HUES48 (cell line): Measurements from ENCODE around the gene MAP3K8.

Source experiments
- H3K27ac ChIP-seq: one replicate; pipeline ENCODE4 v1.7.0; 2013; ENCODE audit warnings: low read depth, low read length, inconsistent platforms
- H3K27me3 ChIP-seq: 2 replicates; pipeline ENCODE4 v1.6.1; 2013; ENCODE audit warnings: mild to moderate bottlenecking, low read length; ENCODE audit not compliant: control insufficient read depth, insufficient read depth
- H3K36me3 ChIP-seq: 2 replicates; pipeline ENCODE4 v1.6.1; 2013; ENCODE audit warnings: low read length; ENCODE audit not compliant: control insufficient read depth, insufficient read depth
- H3K4me1 ChIP-seq: 2 replicates; pipeline ENCODE4 v1.6.1; 2013; ENCODE audit warnings: mild to moderate bottlenecking, low read length; ENCODE audit not compliant: control insufficient read depth, insufficient read depth
- H3K4me3 ChIP-seq: 2 replicates; pipeline ENCODE4 v1.5.1; 2013; ENCODE audit warnings: mild to moderate bottlenecking, low read depth, low read length
- H3K9ac ChIP-seq: 2 replicates; pipeline ENCODE4 v1.6.1; 2013; ENCODE audit warnings: mild to moderate bottlenecking, low read depth, low read length, moderate library complexity
- H3K9me3 ChIP-seq: 2 replicates; pipeline ENCODE4 v1.6.1; 2013; ENCODE audit warnings: low read length; ENCODE audit not compliant: control insufficient read depth, insufficient read depth

The MAP3K8 gene

DNA sequence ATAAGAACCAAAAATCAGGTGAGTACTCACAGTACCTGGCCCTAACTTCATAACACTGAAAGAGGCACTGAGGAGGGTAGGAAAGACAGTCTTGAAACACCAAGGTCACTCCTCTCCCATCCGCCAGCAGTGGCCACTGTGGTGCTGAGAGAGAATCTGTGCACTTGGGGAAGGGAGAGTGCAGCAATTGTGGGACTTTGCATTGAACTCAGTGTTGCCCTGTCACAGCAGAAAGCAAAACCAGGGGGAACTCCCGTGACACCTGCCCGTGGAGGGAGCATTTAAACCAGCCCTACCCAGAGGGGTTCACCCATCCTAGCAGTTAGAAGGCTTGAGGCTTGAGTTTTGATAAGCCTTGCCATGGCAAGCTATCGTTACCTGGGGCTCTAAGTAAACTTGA, 35.2 kb upstream of the MAP3K8 start:
- H3K27me3 ChIP-seq = no peaks in the 10 kb centered on the region

GRCh38 chr10:30403494-30403893, 30.5 kb upstream of the MAP3K8 start:
- Histone ChIP-seq H3K9me3 (no peaks in the 10 kb centered on the region), H3K9ac (no peak overlapping the region), H3K27me3 (no peaks in the 10 kb centered on the region), H3K4me1 (no peaks in the 10 kb centered on the region), H3K27ac (no peak overlapping the region), H3K36me3 (no peaks in the 10 kb centered on the region), H3K4me3 (no peak overlapping the region)

More for the DNA sequence above, 35.2 kb upstream of the MAP3K8 start:
- Histone ChIP-seq H3K4me3 (no peak overlapping the region), H3K9ac (no peak overlapping the region), H3K27ac (no peak overlapping the region), H3K36me3 (no peaks in the 10 kb centered on the region), H3K9me3 (no peaks in the 10 kb centered on the region), H3K4me1 (no peaks in the 10 kb centered on the region)

GRCh38 chr10:30404540-30404939, 29.4 kb upstream of the MAP3K8 start:
- H3K4me3 ChIP-seq = no peak overlapping the region

DNA sequence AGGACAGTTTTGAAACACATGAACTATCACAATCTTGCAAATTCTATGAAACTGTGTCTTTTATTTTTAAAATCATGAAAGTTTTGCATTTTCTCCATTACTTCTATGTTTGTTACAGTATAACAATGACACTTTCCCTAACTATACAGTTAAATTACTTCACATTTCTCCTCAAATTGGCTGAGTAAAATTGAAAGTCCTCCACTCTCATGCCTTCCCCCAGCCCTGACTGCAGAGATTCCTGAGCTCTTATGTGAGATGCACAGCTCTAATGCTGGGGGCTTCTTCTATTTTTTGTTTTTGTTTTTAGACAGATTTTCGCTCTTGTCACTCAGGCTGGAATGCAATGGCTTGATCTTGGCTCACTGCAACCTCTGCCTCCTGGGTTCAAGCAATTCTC, 22.7 kb upstream of the MAP3K8 start:
- Histone ChIP-seq H3K27ac (no peak overlapping the region), H3K9me3 (no peaks in the 10 kb centered on the region), H3K4me1 (no peaks in the 10 kb centered on the region), H3K36me3 (no peaks in the 10 kb centered on the region), H3K4me3 (no peak overlapping the region), H3K27me3 (no peaks in the 10 kb centered on the region), H3K9ac (no peak overlapping the region)

More at GRCh38 chr10:30404540-30404939, 29.4 kb upstream of the MAP3K8 start:
- Histone ChIP-seq H3K9me3 (no peaks in the 10 kb centered on the region), H3K36me3 (no peaks in the 10 kb centered on the region), H3K9ac (no peak overlapping the region), H3K27me3 (no peaks in the 10 kb centered on the region), H3K27ac (no peak overlapping the region), H3K4me1 (no peaks in the 10 kb centered on the region)

DNA sequence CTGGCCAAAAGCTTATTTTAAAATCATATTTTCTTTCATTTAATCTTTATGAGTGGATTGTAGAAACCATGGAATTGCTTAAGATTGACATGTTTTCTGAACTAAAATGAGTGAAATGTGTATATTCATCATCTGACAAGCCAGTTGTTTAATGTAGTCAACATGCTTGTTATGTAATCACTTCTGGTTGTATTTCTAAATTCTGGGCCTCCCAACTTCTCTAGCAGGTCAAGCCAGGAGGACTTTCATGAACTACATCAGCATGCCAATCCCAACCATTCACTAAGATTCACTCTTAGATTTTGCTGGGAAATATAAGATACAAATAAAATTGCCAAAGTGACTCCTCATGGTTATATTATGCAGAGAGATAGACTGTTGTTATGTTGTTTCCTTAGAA, 21.1 kb upstream of the MAP3K8 start:
- Histone ChIP-seq H3K9ac (no peak overlapping the region), H3K4me1 (no peaks in the 10 kb centered on the region), H3K4me3 (no peak overlapping the region), H3K36me3 (no peaks in the 10 kb centered on the region), H3K27ac (no peak overlapping the region), H3K9me3 (no peaks in the 10 kb centered on the region), H3K27me3 (no peaks in the 10 kb centered on the region)

GRCh38 chr10:30413996-30414576, 19.9 kb upstream of the MAP3K8 start:
- 0 out of 2 replicates have a peak, but pooled peaks cover 6% of the 10 kb centered on the region for H3K4me1 ChIP-seq
- H3K9me3 ChIP-seq = no peaks in the 10 kb centered on the region
- no peak overlapping the region for H3K9ac ChIP-seq
- no peaks in the 10 kb centered on the region for H3K27me3 ChIP-seq
- H3K4me3 ChIP-seq = no peak overlapping the region
- H3K36me3 ChIP-seq = no peaks in the 10 kb centered on the region
- H3K27ac ChIP-seq = no peak overlapping the region

DNA sequence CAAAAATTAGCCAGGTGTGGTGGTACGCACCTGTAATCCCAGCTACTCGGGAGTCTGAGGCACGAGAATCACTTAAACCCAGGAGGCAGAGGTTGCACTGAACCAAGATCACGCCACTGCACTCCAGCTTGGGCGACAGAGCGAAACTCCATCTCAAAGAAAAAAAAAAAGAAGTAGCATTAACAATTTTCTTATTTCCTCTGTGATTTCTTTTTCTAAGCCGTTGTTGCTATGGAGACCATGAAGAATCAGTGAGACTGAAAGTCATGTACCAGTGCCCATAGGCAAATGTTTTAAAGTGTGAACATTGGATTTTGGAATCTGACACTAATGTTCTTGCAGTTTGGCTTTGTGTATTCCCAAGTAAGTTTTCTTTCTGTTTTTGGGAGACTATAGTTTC, 18.4 kb upstream of the MAP3K8 start:
- Histone ChIP-seq H3K27ac (no peak overlapping the region), H3K36me3 (no peaks in the 10 kb centered on the region), H3K4me3 (no peak overlapping the region), H3K4me1 (0 out of 2 replicates have a peak, but pooled peaks cover 6% of the 10 kb centered on the region), H3K9ac (no peak overlapping the region), H3K9me3 (no peaks in the 10 kb centered on the region), H3K27me3 (no peaks in the 10 kb centered on the region)

DNA sequence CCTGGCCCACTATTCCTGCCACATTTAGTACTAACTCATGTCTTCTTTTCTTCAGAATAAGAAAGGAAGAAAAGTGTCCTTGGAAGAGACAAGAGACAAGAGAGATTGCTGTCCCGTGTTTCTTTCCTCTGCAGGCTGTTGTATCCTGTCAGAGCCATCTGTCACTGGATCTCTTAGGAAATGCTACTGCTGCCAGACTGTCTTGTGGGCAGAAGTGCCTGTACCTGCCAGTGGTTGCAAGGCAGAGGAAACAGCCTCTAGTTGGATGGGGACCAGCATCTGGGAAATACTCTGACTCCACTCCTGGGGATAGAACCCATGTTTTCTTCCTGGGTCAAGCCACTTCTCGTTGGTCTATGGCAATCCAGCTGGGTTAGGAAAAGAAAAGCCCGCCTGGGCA, 16.7 kb upstream of the MAP3K8 start:
- H3K4me1 ChIP-seq = 0 out of 2 replicates have a peak, but pooled peaks cover 6% of the 10 kb centered on the region
- no peak overlapping the region for H3K9ac ChIP-seq
- H3K9me3 ChIP-seq = no peaks in the 10 kb centered on the region
- no peak overlapping the region for H3K4me3 ChIP-seq
- H3K27ac ChIP-seq = no peak overlapping the region
- H3K36me3 ChIP-seq = no peaks in the 10 kb centered on the region
- no peaks in the 10 kb centered on the region for H3K27me3 ChIP-seq

DNA sequence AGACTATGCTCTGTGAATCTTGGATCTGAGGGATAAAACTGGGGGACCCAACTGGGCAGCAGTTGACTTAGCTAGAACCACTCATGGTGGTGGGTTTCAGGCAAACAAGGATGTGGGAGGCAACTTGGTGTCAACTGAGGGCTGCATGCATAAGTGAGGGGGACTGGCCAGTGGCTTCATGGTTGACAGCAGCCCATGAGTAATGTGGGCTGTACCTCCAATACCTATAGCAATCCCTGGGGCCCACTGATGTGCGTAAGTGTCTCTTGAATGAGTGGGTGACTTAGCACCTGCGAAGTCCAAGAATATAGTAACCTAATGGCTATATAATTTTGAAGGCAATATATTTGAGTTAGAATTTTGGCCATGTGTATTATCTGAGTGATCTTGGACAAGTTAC, 13.7 kb upstream of the MAP3K8 start:
- Histone ChIP-seq H3K9me3 (no peaks in the 10 kb centered on the region), H3K9ac (no peak overlapping the region), H3K27ac (no peak overlapping the region), H3K36me3 (no peaks in the 10 kb centered on the region), H3K4me3 (no peak overlapping the region), H3K27me3 (no peaks in the 10 kb centered on the region), H3K4me1 (peaks cover 17% of the 10 kb centered on the region)

DNA sequence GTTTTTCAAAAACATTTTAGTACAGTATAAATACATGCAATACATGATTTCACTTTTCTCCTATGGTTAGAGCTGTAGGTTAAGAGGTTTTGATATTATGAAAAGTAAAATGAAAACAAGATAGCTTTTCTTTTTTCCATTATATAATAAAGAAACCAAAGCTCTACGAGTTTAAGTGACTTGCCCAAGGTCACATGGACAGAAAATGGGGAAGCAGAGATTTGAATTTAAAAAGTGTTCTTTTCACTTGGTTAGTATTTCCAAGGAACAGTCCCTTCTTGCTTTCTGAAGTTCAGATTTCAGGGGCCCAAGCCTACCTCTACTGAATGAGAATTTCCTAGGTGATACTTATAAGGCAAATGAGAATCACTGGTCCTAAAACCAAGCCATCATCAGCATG, 13.2 kb upstream of the MAP3K8 start:
- Histone ChIP-seq H3K4me1 (peaks cover 17% of the 10 kb centered on the region), H3K9me3 (no peaks in the 10 kb centered on the region), H3K27me3 (no peaks in the 10 kb centered on the region), H3K27ac (no peak overlapping the region), H3K4me3 (no peak overlapping the region), H3K36me3 (no peaks in the 10 kb centered on the region), H3K9ac (no peak overlapping the region)

DNA sequence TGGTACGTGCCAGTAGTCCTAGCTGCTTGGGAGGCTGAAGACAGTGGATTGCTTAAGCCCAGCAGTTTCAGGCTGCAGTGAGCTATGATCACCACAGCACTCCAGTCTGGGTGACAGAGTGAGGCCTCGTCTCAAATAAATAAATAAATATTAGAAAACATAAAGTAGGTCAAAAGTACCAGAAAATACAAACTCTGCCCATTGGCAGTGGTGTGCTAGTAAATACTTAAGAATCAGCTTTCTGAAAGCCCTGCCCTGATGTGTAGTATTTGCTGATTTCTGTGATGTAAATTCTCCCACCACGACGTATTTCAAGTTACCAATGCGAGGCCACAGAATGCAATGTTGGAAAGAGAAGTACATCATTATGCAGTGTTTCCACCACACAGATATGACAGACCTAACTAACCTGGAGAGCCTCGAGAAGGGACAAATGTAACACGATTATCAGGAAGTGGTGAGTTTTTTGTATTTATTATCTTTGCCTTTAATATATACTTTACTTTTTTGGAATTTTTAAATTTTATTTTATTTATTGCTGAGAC, 11.8 kb upstream of the MAP3K8 start:
- Histone ChIP-seq H3K27ac (no peak overlapping the region), H3K27me3 (no peaks in the 10 kb centered on the region), H3K36me3 (no peaks in the 10 kb centered on the region), H3K4me1 (peaks cover 17% of the 10 kb centered on the region), H3K9me3 (no peaks in the 10 kb centered on the region), H3K9ac (no peak overlapping the region), H3K4me3 (no peak overlapping the region)
